CMK (cell line): ENCODE results near the gene NTM.

ENCODE experiments used
- DNase-seq: peaks from one replicate; pipeline ENCODE4 v3.0.0-alpha.2; 2010; ENCODE audit warnings: low read depth

NTM gene

DNA sequence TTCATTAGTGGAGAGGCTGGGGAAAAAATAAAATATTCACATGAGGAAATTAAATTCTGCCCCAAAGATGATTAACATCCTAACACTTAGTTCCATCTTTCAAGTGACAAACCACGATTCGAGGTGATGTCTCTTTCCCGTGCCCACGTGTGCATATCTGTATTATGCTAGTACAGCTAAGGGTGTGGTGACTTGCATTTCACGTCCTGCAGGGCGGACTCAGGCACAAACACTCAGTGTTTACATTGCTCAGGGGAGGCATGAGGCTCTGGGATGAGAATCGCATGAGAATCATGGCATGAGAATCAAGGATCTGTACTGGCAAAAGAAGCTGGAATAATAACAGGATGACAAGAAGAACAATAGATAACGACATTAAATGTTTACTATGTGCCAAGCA, 179.4 kb downstream of the NTM start:
- no peak for DNase-seq

DNA sequence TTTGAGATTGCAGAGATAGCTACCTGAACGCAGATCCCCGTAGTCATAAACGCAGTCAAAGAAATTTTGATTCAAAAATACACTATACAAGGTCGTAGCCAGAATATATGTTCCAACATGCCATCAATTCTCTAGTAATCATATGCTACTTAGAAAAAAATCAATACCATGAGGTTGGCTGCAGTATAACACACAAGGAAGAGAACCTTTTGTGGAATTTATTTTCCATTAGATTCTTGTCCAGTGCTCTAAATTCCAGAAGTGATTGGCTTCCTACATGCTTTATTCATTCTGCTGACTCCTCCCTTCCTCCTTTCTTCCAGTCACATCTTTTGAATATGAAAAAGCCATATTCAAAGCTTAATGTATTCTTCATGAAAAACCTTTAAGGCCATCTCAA, 189.9 kb downstream of the NTM start:
- no peak for DNase-seq

GRCh38 chr11:131561501-131561900, 191.1 kb downstream of the NTM start:
- no peak for DNase-seq

GRCh38 chr11:131561972-131562371, 191.6 kb downstream of the NTM start:
- no peak for DNase-seq

DNA sequence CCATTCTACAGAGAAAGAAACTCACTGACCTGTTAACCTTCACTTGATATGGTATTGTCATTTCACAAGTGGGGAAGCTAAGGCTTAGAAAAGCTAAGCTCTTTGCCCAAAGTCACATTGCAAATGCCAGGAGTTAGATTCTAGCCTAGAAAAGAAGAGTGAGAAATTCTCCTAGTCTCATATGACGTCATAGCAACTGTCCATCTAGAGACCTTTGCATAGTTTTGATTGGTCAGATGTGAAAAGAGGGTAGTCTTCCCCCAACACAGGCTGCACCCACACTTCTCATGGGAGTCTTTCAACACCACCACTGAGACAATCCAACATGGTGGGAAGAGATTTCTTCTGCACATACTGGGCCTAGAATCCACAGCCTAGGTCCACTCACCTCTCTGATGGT, 197.9 kb downstream of the NTM start:
- no peak for DNase-seq

- DNase-seq: no peak
Observed at GRCh38 chr11:131571571-131571970, 201.2 kb downstream of the NTM start.

- DNase-seq: no peak
Observed at GRCh38 chr11:131572423-131572822, 202.0 kb downstream of the NTM start.

DNA sequence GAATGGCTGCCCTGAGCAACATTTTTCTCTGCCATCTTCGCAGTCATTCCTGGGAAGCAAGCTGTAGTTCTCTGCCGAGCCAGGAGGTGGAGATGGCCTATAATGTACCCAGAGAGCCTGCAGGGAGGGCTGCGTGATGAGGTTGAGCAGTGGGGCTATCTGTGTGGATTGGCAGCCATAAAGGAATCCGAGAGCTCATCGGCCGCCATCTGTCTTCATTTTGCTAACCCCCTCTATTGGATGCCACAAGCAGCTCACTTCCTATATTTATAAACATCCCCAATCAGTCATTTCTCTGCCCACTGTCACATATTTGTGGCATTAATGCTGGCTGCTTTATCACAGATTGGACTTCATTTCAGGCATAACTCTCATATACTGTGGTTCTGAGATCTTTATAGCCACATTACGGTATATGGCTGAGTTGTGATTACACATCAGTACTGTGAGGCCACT, 209.5 kb downstream of the NTM start:
- peak; percentile 25 for DNase-seq

DNA sequence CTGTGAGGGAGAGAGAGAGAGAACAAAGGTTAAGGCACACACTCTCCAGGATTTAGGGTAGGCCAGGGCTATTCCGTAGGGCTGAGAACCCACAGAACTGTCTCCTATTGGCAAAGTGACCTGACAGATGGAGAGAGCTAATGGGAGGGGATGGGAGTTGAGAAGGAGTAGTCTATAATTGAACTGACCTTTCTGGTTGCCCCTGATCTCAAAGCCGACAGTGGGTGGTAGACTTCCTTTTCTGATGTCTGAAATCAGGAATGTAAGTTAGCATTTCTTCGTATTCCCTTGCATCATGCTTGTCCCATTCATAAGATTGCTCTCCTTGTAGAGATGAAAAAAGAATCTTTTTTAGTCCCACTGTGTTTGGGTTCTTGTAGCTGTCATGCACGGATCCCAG, 210.1 kb downstream of the NTM start:
- no peak for DNase-seq

GRCh38 chr11:131581046-131581445, 210.6 kb downstream of the NTM start:
- DNase-seq: no peak

DNA sequence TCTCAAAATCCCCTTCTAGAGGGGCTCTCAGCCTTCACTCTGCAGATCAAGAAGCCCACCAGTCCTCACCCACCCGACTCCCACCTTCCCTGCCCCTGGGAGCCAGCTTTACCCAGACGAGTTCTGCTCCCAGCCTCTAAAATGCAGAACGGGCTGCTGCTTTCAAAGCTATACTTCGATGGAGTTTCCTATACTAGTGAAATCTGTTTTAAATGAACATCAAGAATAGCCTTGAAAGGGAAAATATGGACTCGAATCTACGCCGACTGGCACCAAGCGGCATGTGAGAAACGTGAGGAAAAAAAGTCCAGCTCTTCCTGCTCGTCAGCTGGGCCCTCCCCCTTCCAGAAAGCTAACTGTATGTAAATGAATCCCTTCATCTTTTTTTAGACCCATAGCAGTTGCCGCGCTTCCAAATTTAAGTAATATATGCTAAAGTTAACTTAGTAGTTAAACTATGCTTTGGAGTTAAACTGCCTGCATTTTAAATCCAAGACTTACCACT, 211.7 kb downstream of the NTM start:
- no peak for DNase-seq

GRCh38 chr11:131583421-131583820, 213.0 kb downstream of the NTM start:
- DNase-seq: no peak

DNA sequence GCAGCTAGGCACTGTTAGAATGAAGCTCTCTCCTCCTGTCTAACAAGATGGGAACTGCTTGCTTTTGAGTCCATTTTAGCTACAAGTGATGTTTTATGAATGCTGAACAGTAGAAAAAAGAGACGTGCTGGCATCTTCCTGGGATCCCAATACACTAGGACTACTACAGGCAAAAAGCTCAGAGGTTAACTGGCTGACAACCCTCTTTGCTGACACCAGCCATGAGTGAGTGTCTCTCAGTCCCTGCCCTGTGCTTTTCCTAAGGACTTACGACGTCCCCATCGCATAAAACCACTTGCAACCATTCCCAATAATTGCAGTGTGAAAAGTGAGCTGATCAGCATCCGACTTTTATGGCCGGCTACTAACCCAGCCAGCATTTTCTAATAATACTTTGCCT, 213.5 kb downstream of the NTM start:
- no peak for DNase-seq

DNA sequence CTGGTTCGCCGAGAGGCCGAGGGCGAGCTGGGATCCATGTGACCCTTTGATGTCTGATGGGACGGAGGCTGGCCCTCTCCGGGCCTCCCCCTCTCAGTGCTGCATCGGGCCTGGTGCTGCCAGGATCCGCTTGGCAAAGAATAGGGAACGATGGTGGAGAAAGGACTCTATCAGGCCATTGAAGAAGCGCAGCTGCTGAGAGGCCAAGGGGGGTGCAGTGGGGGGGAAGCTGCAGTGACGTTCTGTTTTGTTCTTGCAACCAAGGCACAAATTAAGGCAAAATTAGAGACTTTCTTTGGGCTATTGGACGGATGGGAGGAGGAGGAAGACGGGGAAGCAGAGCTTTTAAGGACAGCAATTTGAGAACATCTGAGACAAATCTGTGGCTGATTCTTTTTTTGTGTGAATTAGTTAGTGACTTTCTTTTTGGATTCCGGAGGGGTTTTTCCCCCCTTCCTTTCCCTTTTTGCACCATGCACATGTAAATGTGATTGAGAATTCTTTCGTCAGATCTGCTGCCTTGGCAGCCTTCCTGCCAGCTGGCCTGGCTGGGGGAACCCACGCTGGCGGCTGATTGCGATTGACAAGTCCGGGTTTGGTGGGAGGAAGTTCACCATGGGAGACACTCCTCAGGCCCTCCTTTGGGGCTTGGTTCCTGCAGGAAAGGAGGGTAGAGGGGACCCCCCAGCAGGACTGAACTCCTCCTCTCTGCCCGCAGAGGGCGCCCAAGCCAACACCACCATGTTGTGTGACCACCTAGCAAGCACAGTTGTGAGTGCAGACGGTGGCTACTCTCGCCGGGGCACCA, 214.6 kb downstream of the NTM start:
- DNase-seq: peak; percentile 14

DNA sequence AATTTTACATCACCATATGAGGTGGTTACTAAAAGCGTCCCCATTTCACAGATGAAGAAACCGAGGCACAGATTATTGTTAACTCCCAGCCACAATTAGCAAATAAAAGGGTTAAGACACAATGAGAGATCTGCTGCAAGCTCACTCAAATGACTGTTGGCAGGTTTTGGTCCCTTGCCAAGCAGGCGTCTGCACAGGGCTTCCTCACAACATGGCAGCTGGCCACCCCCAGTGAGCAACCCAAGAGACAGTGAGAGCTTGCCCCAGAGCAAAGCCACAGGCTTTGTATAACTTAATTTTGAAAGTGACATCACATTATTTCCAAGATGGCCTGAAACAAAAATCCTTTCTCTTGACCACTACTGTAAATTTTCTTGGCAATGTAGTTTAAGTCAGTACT, 217.6 kb downstream of the NTM start:
- no peak for DNase-seq

GRCh38 chr11:131591051-131591461, 220.6 kb downstream of the NTM start:
- DNase-seq: no peak

GRCh38 chr11:131592152-131592551, 221.7 kb downstream of the NTM start:
- DNase-seq: no peak

DNA sequence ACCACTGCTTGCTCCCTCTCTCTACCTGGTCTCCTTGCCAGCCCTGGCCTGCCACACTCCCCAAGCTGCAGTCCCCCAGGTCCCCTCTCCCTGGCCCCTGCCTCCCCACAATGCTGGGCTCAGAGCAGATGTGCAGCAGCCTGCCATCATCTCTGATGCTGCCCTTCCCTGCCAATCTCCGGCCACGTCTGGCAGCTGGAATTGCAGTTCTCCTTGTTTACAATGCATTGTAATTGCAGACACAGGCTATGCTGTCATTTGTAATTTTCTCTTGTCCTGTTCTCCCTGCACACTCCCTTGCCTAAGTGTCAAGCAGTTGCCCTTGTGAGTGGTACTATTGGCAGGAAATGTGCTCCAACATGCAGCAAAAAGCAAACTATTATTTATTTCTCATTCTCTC, 222.3 kb downstream of the NTM start:
- no peak for DNase-seq

GRCh38 chr11:131593301-131593700, 222.9 kb downstream of the NTM start:
- no peak for DNase-seq

- no peak for DNase-seq
Observed at GRCh38 chr11:131595797-131596196, 225.4 kb downstream of the NTM start.

- no peak for DNase-seq
Observed at GRCh38 chr11:131597890-131598289, 227.5 kb downstream of the NTM start.

DNA sequence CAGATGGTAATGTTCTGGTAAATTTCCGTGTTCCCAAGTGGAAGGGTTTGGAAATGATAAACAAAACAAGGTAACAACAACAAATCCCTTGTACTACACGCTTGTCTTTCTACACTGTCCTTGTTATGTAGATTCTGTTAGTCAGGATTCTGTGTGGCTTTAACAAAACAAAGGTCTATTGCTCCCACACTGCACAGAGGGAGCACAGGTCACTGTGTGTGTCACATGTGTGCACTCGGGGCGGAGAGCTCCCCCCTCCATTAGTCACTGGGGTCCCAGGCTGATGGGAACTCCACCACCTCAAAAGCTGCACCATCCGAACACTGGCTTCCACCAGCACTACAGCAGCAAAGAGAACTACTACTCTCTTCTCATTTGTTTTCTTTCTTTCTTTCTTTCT, 227.9 kb downstream of the NTM start:
- no peak for DNase-seq

GRCh38 chr11:131599285-131599684, 228.9 kb downstream of the NTM start:
- DNase-seq: no peak

DNA sequence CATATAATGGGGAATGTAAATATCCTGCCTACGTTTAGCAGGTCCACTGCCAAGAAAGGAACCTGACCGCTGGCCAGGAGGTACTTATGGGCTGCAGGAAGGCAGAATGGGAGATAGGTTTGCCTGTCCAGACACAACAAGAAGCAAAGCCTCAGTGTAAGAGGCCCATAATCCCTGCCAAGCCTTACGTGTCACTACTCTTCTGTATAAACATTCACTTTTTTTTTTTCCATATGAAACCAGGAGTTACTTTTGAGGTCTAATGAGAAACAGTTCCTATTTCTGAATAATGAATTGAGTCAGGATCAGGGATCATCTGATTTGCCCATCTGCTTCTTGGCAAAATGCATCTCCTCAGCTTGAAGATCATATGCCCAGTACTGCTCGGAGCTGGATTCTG, 230.2 kb downstream of the NTM start:
- DNase-seq: no peak
